ENCODE data around the gene RHEB.

- TF ChIP-seq CTCF (conservative IDR thresholded peaks at IDR 0.05; ENCODE audit: low read depth, low read length), result no peak
- TF ChIP-seq EZH2phosphoT487 (IDR thresholded peaks at IDR 0.05; ENCODE audit: borderline replicate concordance, low read length), result no peak
Observed at GRCh38 chr7:151519765-151520418, at the start of gene RHEB.

Measured in PC-3 (cell line).